T47D (cell line): ENCODE results near the gene ATF4.

Source experiments
- DNase-seq, 2 experiments: peaks; one replicate each; pipeline versions ENCODE4 v3.0.0 to v3.0.0-alpha.2; 2011 to 2012; ENCODE audit warnings: low read depth in 1 of 2, low spot score in 1 of 2
- JUND ChIP-seq: IDR thresholded peaks from 2 replicates; pipeline ENCODE4 v1.6.1; 2012; ENCODE audit warnings: low read depth
- in situ Hi-C: cut with HindIII; loops from 2 replicates; pipeline ENCODE4 v1.10.0; 2016; ENCODE audit warnings: low sequenced_read_pairs, low pct_unique_long_range_greater_than_20kb

The ATF4 gene

GRCh38 chr22:39553429-39553828, 33.1 kb downstream of the ATF4 start:
- no peak for DNase-seq
- TF ChIP-seq JUND, result no peak
- in situ Hi-C loops, result no loop called here

GRCh38 chr22:39554151-39554550, 33.8 kb downstream of the ATF4 start:
- in situ Hi-C loops, result no loop called here
- TF ChIP-seq JUND, result no peak
- DNase-seq, result no peak

GRCh38 chr22:39556970-39557841, 36.8 kb downstream of the ATF4 start:
- in situ Hi-C loops, result no loop called here
- peak; percentile 51 to 56 for DNase-seq
- TF ChIP-seq JUND, result no peak

- peak in 1 of 2 experiments; percentile 9 for DNase-seq
- TF ChIP-seq JUND, result no peak
- in situ Hi-C loops, result no loop called here
These were observed 37.9 kb downstream of the ATF4 start for GRCh38 chr22:39558254-39558727.

- in situ Hi-C loops, result no loop called here
- TF ChIP-seq JUND, result no peak
- no peak for DNase-seq
These were observed 38.6 kb downstream of the ATF4 start for GRCh38 chr22:39558950-39559349.

- DNase-seq, result peak; percentile 58 to 63
- in situ Hi-C loops, result no loop called here
These were observed 39.2 kb downstream of the ATF4 start for GRCh38 chr22:39559456-39560105.

GRCh38 chr22:39560127-39560526, 39.8 kb downstream of the ATF4 start:
- DNase-seq, result peak; percentile 58 to 69
- TF ChIP-seq JUND, result no peak
- in situ Hi-C loops, result no loop called here

More at GRCh38 chr22:39559456-39560105, 39.2 kb downstream of the ATF4 start:
- TF ChIP-seq JUND, result no peak

- TF ChIP-seq JUND, result no peak
- in situ Hi-C loops, result no loop called here
- no peak for DNase-seq
These were observed 42.6 kb downstream of the ATF4 start for GRCh38 chr22:39562839-39563489.

- DNase-seq, result no peak
- in situ Hi-C loops, result no loop called here
- no peak for TF ChIP-seq JUND
These were observed 43.4 kb downstream of the ATF4 start for GRCh38 chr22:39563571-39564428.

- no peak for TF ChIP-seq JUND
- no peak for DNase-seq
- in situ Hi-C loops, result no loop called here
These were observed 45.1 kb downstream of the ATF4 start for GRCh38 chr22:39565414-39565944.

GRCh38 chr22:39567135-39567946, 47.0 kb downstream of the ATF4 start:
- TF ChIP-seq JUND, result no peak
- DNase-seq, result no peak
- in situ Hi-C loops, result no loop called here
